Uterus (tissue), 2 donors: Measurements from ENCODE around the gene CELSR1.

ENCODE experiments used
- CTCF ChIP-seq, 4 experiments: fragments of 200-600 bp in 2 of 4; fragments of 450-650 bp in 2 of 4; sonication (generic) in 2 of 4; IDR thresholded peaks; one replicate each; pipeline ENCODE4 v1.5.1; 2016 to 2019; ENCODE audit warnings: antibody characterized with exemption in 4 of 4, mild to moderate bottlenecking in 2 of 4, moderate library complexity in 1 of 4
- POLR2A ChIP-seq, 2 donors: fragments of 450-650 bp; IDR thresholded peaks; one replicate each; pipeline ENCODE4 v1.6.1; 2016; ENCODE audit warnings: antibody characterized with exemption in 2 of 2, mild to moderate bottlenecking in 1 of 2, moderate library complexity in 1 of 2

GRCh38 chr22:46443850-46444389 lies 93.5 kb downstream of the CELSR1 start:
- TF ChIP-seq CTCF (IDR thresholded peaks at IDR 0.05) (no peak), POLR2A (IDR thresholded peaks at IDR 0.05) (no peak)
